ENCODE measurements around the gene CAT. TPM values are rescaled to one million over a fixed set of nuclear protein-coding genes. Genes with fewer than 3 reads are reported as not detected.

The CAT gene
- total RNA-seq, 2 donors from 2014 or later = 83.8 to 108 TPM

DNA sequence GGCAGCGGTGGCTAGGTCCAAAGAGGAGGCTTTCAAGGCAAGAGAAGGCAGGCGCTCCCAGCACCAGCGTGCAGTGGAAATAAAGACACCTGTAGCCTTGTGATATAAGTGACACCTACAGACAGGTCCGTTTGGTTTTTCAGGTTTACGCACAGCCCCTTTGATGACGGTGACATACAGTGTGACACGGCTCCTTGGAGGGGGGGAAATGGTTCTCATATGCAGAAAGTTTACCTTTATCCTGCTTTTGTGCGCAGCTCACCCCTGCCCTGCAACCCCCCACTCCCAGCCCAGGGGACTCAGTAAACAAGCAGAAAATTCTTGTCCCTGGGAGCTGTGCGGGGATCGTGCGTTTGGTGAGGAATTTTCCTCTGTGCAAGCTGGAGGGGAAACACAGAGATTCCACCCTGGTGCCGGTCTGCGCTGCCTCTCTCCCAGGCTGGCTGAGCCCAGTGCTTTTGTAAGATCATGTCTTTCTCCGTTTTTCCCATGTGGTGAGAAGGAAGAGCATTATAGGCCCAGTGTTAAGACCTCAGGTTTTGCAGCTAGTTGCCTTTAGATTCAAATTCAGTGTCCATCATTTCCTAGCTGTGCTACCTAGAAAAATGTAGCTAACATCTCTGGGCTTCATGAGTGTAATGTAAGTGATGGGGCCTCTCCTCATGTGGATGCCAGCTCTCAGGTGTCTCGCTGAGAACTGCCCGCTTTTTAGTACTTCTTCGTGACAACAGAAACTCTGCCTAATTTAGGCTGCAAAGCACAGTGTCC, 75.1 kb downstream of the CAT start, which contains the start of gene ELF5:
Gene ELF5 (minus strand): TSS at position 113 of the 768 bp plus-strand sequence. CDS start 8,045 bp downstream, outside the sequence.
- Histone ChIP-seq H3K4me3 (no peak within 1 kb of the TSS), H3K4me1 (no peaks in the 10 kb centered on the region), H3K36me3 (no peaks in the 10 kb centered on the region), H3K27ac (no peak within 1 kb of the TSS), H3K9me3 (no peaks in the 10 kb centered on the region), H3K27me3 (no peaks in the 10 kb centered on the region)
- TF ChIP-seq, protein P1, sequence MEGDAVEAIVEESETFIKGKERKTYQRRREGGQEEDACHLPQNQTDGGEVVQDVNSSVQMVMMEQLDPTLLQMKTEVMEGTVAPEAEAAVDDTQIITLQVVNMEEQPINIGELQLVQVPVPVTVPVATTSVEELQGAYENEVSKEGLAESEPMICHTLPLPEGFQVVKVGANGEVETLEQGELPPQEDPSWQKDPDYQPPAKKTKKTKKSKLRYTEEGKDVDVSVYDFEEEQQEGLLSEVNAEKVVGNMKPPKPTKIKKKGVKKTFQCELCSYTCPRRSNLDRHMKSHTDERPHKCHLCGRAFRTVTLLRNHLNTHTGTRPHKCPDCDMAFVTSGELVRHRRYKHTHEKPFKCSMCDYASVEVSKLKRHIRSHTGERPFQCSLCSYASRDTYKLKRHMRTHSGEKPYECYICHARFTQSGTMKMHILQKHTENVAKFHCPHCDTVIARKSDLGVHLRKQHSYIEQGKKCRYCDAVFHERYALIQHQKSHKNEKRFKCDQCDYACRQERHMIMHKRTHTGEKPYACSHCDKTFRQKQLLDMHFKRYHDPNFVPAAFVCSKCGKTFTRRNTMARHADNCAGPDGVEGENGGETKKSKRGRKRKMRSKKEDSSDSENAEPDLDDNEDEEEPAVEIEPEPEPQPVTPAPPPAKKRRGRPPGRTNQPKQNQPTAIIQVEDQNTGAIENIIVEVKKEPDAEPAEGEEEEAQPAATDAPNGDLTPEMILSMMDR (IDR thresholded peaks at IDR 0.05) = no peak
- DNase-seq (ENCODE audit: low spot score) = no peak

DNA sequence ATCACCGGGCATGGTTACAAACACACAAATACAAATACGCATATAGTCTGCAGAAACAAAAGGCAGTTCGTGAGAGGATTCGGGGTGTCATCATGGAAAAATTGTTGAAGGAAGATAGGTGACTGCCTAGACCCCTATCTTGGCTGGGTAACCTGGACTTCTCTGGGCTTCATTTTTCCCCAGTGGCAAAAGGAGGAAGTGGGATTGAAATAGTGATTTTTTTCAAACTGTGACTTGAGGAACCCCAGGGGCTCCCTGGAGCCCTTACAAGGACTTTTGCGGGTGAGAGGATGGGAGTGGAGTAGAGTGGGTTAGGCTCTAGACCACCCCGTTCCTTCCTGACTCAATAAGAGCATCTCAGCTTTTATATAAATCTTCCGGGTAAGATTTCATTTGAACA, 75.9 kb downstream of the CAT start:
- TF ChIP-seq, protein P1 (IDR thresholded peaks at IDR 0.05) = no peak
- no peak overlapping the region for H3K4me3 ChIP-seq
- H3K27me3 ChIP-seq = no peaks in the 10 kb centered on the region
- no peaks in the 10 kb centered on the region for H3K9me3 ChIP-seq
- no peaks in the 10 kb centered on the region for H3K36me3 ChIP-seq
- no peak overlapping the region for H3K27ac ChIP-seq
- no peaks in the 10 kb centered on the region for H3K4me1 ChIP-seq
- no peak for DNase-seq (ENCODE audit: low spot score)

DNA sequence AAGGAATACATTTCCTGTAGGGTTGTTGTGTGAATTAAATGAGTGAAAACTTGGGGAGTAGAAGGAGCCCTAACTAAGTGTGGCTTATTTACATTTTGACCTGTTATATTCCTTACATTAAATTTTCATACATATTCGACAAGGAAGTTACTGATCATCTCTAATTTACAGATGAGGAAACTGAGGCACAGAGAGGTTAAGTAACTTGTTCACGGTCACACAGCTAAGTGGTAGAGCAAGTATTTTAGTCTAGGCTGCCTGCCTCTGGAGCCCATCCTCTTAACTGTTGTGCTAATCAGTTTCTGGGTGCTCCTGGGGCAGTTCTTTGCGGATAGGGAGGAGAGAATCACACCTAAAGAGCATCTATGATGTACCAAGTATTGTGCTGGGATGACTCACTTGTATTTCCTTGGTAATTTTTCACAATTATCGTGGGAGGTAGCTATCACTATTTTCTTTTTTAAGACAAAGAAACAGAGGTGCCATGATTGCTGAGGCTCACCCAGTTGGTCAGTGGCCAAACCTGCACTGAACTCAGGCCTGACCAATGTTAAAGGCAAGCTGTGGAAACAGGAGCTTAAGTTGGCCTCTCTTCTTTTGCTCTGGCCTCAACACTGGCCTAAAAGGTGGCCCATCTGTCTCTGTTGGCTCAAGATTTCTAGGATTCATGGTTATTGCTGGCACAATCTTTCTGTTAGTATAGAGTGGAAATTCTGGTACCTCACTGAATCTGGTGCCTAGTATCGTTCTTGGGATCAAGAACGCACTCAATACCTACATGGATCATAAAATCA, 77.7 kb downstream of the CAT start:
- H3K4me1 ChIP-seq = no peaks in the 10 kb centered on the region
- DNase-seq (ENCODE audit: low spot score) = no peak
- TF ChIP-seq, protein P1 (IDR thresholded peaks at IDR 0.05) = no peak

DNA sequence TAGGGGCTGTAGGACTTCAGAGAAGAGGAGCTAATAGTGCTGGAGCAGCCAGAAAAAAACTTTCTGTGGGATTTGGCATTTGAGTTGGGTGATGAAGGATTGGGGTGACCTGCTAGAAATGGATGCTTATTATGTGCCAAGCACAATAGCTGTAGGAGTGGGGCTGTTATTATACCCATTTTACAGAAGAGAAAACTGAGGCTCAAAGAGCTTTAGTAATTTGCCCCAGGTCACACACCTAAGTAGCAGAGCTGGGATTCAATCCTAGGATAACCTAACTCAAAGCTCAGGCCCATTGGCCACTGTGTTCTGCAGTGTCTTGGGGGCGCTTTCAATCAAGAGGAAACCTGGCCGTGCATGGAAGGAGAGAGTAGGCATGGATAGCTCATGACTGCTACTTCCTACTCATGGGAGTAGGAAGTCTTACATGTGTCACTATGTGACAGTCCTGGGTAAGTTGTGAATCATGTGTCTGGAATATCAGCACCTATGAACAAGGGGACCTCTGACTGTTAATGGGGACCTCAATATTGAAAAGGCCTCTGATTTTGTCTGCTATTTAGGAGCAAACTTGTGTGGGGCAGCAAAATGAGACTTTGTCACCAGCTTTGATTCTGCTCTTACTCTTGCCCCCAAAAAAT, 81.0 kb downstream of the CAT start:
- DNase-seq (ENCODE audit: low spot score) = no peak
- Histone ChIP-seq H3K27ac (no peak overlapping the region), H3K9me3 (no peaks in the 10 kb centered on the region), H3K27me3 (no peaks in the 10 kb centered on the region), H3K4me3 (no peak overlapping the region), H3K36me3 (no peaks in the 10 kb centered on the region), H3K4me1 (no peaks in the 10 kb centered on the region)
- TF ChIP-seq, protein P1 (IDR thresholded peaks at IDR 0.05) = no peak

More for the DNA sequence above, 77.7 kb downstream of the CAT start:
- no peaks in the 10 kb centered on the region for H3K9me3 ChIP-seq
- no peak overlapping the region for H3K27ac ChIP-seq
- H3K4me3 ChIP-seq = no peak overlapping the region
- no peaks in the 10 kb centered on the region for H3K36me3 ChIP-seq
- H3K27me3 ChIP-seq = no peaks in the 10 kb centered on the region

DNA sequence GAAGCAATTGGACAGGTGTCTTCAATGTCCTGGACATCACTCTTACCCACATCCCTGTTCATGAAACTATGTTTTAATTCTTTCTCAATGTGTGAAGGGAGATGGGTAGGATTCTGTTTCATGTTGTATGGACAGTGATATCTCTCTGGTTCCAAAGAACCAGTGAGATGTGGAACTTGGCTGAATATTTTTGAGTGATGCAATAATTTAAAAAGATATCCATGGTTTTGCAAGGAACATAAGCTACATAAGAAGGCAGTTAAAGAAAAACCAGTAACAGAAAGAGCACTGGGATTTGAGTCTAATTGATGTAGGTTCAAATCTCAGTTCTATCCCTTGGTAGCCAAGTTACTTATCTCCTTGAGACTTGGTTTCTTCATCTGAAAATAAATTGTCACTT, 82.5 kb downstream of the CAT start:
- TF ChIP-seq, protein P1 (IDR thresholded peaks at IDR 0.05) = no peak
- H3K4me3 ChIP-seq = no peak overlapping the region
- H3K4me1 ChIP-seq = no peaks in the 10 kb centered on the region
- H3K27ac ChIP-seq = no peak overlapping the region
- no peak for DNase-seq (ENCODE audit: low spot score)
- H3K36me3 ChIP-seq = no peaks in the 10 kb centered on the region
- no peaks in the 10 kb centered on the region for H3K27me3 ChIP-seq
- H3K9me3 ChIP-seq = no peaks in the 10 kb centered on the region

Other genes starting within 250 kb of the CAT start
- gene ABTB2, start 80.9 kb upstream of the CAT start, total RNA-seq = 10 to 100 TPM; 27.0 to 27.4 TPM
- not detected for gene ELF5, start 74.9 kb downstream of the CAT start, total RNA-seq
- under 1 TPM in 1 of 2 donors, not detected in 1; 0.78 TPM for gene EHF, start 182.2 kb downstream of the CAT start, total RNA-seq